ENCODE measurements around the gene WDR4. TPM values are rescaled to one million over a fixed set of nuclear protein-coding genes. Genes with fewer than 3 reads are reported as not detected.

Gene WDR4
- total and polyA plus RNA-seq, 2 of the 4 experiments (the other 2 are of a cell fraction): 11.3 to 20.8 TPM

DNA sequence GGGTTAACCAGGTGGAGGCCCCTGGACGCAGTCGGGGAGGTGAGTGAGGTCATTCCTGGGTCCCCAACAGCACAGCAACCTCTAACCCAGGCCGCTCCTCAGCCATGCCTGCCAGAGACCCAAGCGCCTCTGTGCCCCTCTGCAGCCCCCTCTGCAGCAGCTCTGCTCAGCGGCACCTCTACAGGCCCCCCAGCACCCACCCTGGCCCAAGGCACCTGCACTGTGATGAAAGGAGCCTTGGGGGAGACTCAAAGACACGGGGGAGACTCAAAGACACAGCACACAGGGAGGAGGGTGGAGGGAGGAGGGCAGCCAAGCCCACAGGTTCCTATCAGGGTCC, 19.5 kb downstream of the WDR4 start:
- DNase-seq (no peak), ATAC-seq (ENCODE audit: low read depth) (no peak)
- H3K9me1 ChIP-seq (ENCODE audit: insufficient read depth, low read length): no peaks in the 10 kb centered on the region

More for the DNA sequence above, 19.5 kb downstream of the WDR4 start:
- H3K9me3 ChIP-seq (ENCODE audit: control insufficient read depth, insufficient read depth, low read length): no peaks in the 10 kb centered on the region
- no peak overlapping the region for H3K23ac ChIP-seq (ENCODE audit: low read depth, low read length)
- H2BK5ac ChIP-seq (ENCODE audit: low read depth, low read length, poor library complexity, severe bottlenecking): no peak overlapping the region
- BruUV-seq (replicated peaks): no TSS peak
- no peak overlapping the region for H3K4ac ChIP-seq (ENCODE audit: low read depth, low read length)
- peaks cover 32% of the 10 kb centered on the region for H4K20me1 ChIP-seq (ENCODE audit: insufficient read depth, low read length)
- no peak overlapping the region for H2AFZ ChIP-seq (replicated peaks; ENCODE audit: low read length, poor library complexity)
- peaks cover 27 to 33% of the 10 kb centered on the region in 2 experiments for H3K79me1 ChIP-seq (ENCODE audit: low read depth in 1 of 2, low read length in 2 of 2)
- H3K56ac ChIP-seq (ENCODE audit: extremely low read depth, insufficient read depth, low read length): no peak overlapping the region
- in situ Hi-C loops (cut with MboI; ENCODE audit: low sequenced_read_pairs) (loop anchor here (25.0 kb wide), 1 partner anchor 98 kb away; no protein-coding TSS in a partner anchor), dilution Hi-C loops (cut with HindIII; ENCODE audit: low sequenced_read_pairs, unreplicated experiment) (no loop called here), intact Hi-C loops (cut with micrococcal nuclease) (no loop called here)
- H2BK15ac ChIP-seq (ENCODE audit: low read depth, low read length): no peak overlapping the region
- H3K4me1 ChIP-seq (ENCODE audit: control insufficient read depth, insufficient read depth, low read length): no peaks in the 10 kb centered on the region
- no peak overlapping the region for H4K8ac ChIP-seq (ENCODE audit: low read depth in 2 of 2, low read length in 2 of 2)
- H3K27me3 ChIP-seq (ENCODE audit: control insufficient read depth, insufficient read depth, low read length): no peaks in the 10 kb centered on the region
- TF ChIP-seq NFE2L2 (IDR thresholded peaks at IDR 0.05; ENCODE audit: low read depth, low read length) (no peak), RAD21 (IDR thresholded peaks at IDR 0.05; ENCODE audit: low read length) (no peak), CEBPB (IDR thresholded peaks at IDR 0.05; ENCODE audit: low read depth, low read length) (no peak), MAZ (IDR thresholded peaks at IDR 0.05; ENCODE audit: borderline replicate concordance, low read depth, low read length) (no peak), USF2 (IDR thresholded peaks at IDR 0.05; ENCODE audit: low read depth, low read length) (no peak), MXI1 (IDR thresholded peaks at IDR 0.05; ENCODE audit: borderline replicate concordance, low read depth, low read length) (no peak), BHLHE40 (IDR thresholded peaks at IDR 0.05; ENCODE audit: low read depth, low read length) (no peak), SMC3 (IDR thresholded peaks at IDR 0.05; ENCODE audit: low read depth, low read length) (no peak), ELK1 (IDR thresholded peaks at IDR 0.05; ENCODE audit: borderline replicate concordance, low read depth, low read length) (no peak), CHD1 (IDR thresholded peaks at IDR 0.05; ENCODE audit: low read depth, low read length) (no peak), FOS (IDR thresholded peaks at IDR 0.05; ENCODE audit: low read depth, low read length) (no peak), RFX5 (IDR thresholded peaks at IDR 0.05; ENCODE audit: low read depth, low read length) (no peak), POLR2A (IDR thresholded peaks at IDR 0.05; ENCODE audit: low read depth, low read length) (no peak), RCOR1 (IDR thresholded peaks at IDR 0.05; ENCODE audit: insufficient replicate concordance, low read length) (no peak)
- TF ChIP-seq, protein P1, sequence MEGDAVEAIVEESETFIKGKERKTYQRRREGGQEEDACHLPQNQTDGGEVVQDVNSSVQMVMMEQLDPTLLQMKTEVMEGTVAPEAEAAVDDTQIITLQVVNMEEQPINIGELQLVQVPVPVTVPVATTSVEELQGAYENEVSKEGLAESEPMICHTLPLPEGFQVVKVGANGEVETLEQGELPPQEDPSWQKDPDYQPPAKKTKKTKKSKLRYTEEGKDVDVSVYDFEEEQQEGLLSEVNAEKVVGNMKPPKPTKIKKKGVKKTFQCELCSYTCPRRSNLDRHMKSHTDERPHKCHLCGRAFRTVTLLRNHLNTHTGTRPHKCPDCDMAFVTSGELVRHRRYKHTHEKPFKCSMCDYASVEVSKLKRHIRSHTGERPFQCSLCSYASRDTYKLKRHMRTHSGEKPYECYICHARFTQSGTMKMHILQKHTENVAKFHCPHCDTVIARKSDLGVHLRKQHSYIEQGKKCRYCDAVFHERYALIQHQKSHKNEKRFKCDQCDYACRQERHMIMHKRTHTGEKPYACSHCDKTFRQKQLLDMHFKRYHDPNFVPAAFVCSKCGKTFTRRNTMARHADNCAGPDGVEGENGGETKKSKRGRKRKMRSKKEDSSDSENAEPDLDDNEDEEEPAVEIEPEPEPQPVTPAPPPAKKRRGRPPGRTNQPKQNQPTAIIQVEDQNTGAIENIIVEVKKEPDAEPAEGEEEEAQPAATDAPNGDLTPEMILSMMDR (conservative IDR thresholded peaks at IDR 0.05; ENCODE audit: low read depth, low read length): no peak
- no peak overlapping the region for H4K91ac ChIP-seq (ENCODE audit: insufficient read depth, low read depth, low read length)
- H4K5ac ChIP-seq (ENCODE audit: low read depth, low read length): no peak overlapping the region
- H3K14ac ChIP-seq (replicated peaks; ENCODE audit: low read depth, low read length): no peak overlapping the region
- no peak overlapping the region for H2BK20ac ChIP-seq (ENCODE audit: low read depth, low read length)
- no CpG with 5 or more reads among the region's 6 CpGs for WGBS, 2 experiments (ENCODE audit: extremely low coverage in 2 of 2, insufficient read length in 1 of 2)
- H2BK120ac ChIP-seq (ENCODE audit: low read depth, low read length): no peak overlapping the region
- H3K4me2 ChIP-seq (ENCODE audit: low read depth, low read length): no peak overlapping the region
- H2AK5ac ChIP-seq (ENCODE audit: low read depth, low read length): no peak overlapping the region
- no peak overlapping the region for H3K9ac ChIP-seq (ENCODE audit: low read depth, low read length)
- ChIA-PET POLR2A (ENCODE audit: unreplicated experiment) (no interaction called here), CTCF (no interaction called here)
- H3K18ac ChIP-seq (ENCODE audit: low read depth, low read length): no peak overlapping the region
- no peak overlapping the region for H3K27ac ChIP-seq (ENCODE audit: insufficient read depth, low read length)
- H2AK9ac ChIP-seq (replicated peaks; ENCODE audit: low read depth, low read length, poor library complexity): no peak overlapping the region
- H3K4me3 ChIP-seq (ENCODE audit: insufficient read depth, low read depth, low read length): no peak overlapping the region
- peaks cover 50% of the 10 kb centered on the region for H3K36me3 ChIP-seq (ENCODE audit: control insufficient read depth, insufficient read depth, low read length)
